B cell (primary cell): Measurements from ENCODE around the gene RING1. TPM values are rescaled to one million over a fixed set of nuclear protein-coding genes. Genes with fewer than 3 reads are reported as not detected.
A peak's percentile ranks its signal among the peaks of the same experiment; 100 is the strongest.

Experiments
- ATAC-seq: fragments of 200-7000 bp; cut with Tn5 transposase; one replicate; pipeline ENCODE4 v1.10.0; 2021; ENCODE audit warnings: low read depth, mild to moderate bottlenecking, moderate number of reproducible peaks, moderate library complexity
- CTCF ChIA-PET: fragments of 350-600 bp; sonication (Branson Sonifier 250); formaldehyde crosslinking; loops from one replicate; lab custom pipeline; 2021; ENCODE audit warnings: antibody characterized with exemption, inconsistent platforms; lab: Charles Lee
- POLR2A ChIA-PET: fragments of 350-600 bp; sonication (Branson Sonifier 250); formaldehyde crosslinking; loops from one replicate; lab custom pipeline; 2021; ENCODE audit warnings: antibody characterized with exemption; lab: Charles Lee
- DNase-seq: peaks from one replicate; pipeline ENCODE4 v3.0.0; 2013
- H2AFZ ChIP-seq: 2 replicates; pipeline ENCODE4 v1.6.1; 2012; ENCODE audit warnings: mild to moderate bottlenecking, low read depth, low read length; ENCODE audit not compliant: insufficient read depth, poor library complexity, severe bottlenecking
- H3K27ac ChIP-seq, 2 donors: 1 replicate in 1 of 2; 2 replicates in 1 of 2; pipeline ENCODE4 v1.5.1; 2012 to 2013; ENCODE audit warnings: low read length in 2 of 2, mild to moderate bottlenecking in 2 of 2, moderate library complexity in 1 of 2
- H3K27me3 ChIP-seq, 4 experiments: fragments of 200-600 bp in 1 of 4; sonication (generic) in 1 of 4; replicated peaks in 1 of 4; 1 replicate in 2 of 4; 2 replicates in 2 of 4; pipeline versions ENCODE4 v1.6.1 to v1.7.0; 2013 to 2016; ENCODE audit warnings: low read length in 3 of 4, mild to moderate bottlenecking in 2 of 4, mixed read lengths in 1 of 4, moderate library complexity in 1 of 4; ENCODE audit not compliant: insufficient read depth in 4 of 4, control insufficient read depth in 3 of 4; ENCODE audit errors: control extremely low read depth in 1 of 4
- H3K36me3 ChIP-seq, 2 experiments: replicated peaks in 1 of 2; 1 replicate in 1 of 2; 2 replicates in 1 of 2; pipeline versions ENCODE4 v1.6.1 to v1.7.1; 2013; ENCODE audit warnings: low read length in 1 of 2; ENCODE audit not compliant: insufficient read depth in 2 of 2, control insufficient read depth in 1 of 2; ENCODE audit errors: control extremely low read depth in 1 of 2, extremely low read depth in 1 of 2
- H3K4me1 ChIP-seq, 2 donors: fragments of 200-600 bp in 1 of 2; sonication (generic) in 1 of 2; 1 replicate in 1 of 2; 2 replicates in 1 of 2; pipeline versions ENCODE4 v1.5.1 to v1.6.1; 2013 to 2017; ENCODE audit warnings: low read length in 2 of 2; ENCODE audit not compliant: control insufficient read depth in 2 of 2, insufficient read depth in 2 of 2
- H3K4me2 ChIP-seq: replicated peaks from 2 replicates; pipeline ENCODE3; 2012; ENCODE audit warnings: mild to moderate bottlenecking, low read depth, low read length; ENCODE audit not compliant: poor library complexity, severe bottlenecking
- H3K4me3 ChIP-seq, 5 experiments: fragments of 200-600 bp in 1 of 5; sonication (generic) in 1 of 5; 1 replicate in 3 of 5; 2 replicates in 2 of 5; pipeline versions ENCODE4 v1.5.1 to v1.7.0; 2011 to 2016; ENCODE audit warnings: low read length in 4 of 5, mild to moderate bottlenecking in 4 of 5, low read depth in 2 of 5, control low read depth in 1 of 5, moderate library complexity in 1 of 5; ENCODE audit not compliant: insufficient read depth in 1 of 5; ENCODE audit errors: control extremely low read depth in 1 of 5, extremely low read depth in 1 of 5
- H3K79me2 ChIP-seq: fragments of 200-600 bp; sonication (generic); one replicate; pipeline ENCODE4 v1.6.0; 2016; ENCODE audit warnings: low read length; ENCODE audit not compliant: control insufficient read depth, insufficient read depth
- H3K9ac ChIP-seq: fragments of 200-600 bp; sonication (generic); 2 replicates; pipeline ENCODE4 v1.6.1; 2017; ENCODE audit warnings: mild to moderate bottlenecking, low read length, moderate library complexity
- H3K9me3 ChIP-seq, 3 donors: one replicate each; pipeline versions ENCODE4 v1.6.1 to v1.7.1; 2013; ENCODE audit warnings: low read length in 2 of 3; ENCODE audit not compliant: control insufficient read depth in 2 of 3, insufficient read depth in 1 of 3; ENCODE audit errors: control extremely low read depth in 1 of 3
- H4K20me1 ChIP-seq: 2 replicates; pipeline ENCODE4 v1.6.0; 2012; ENCODE audit warnings: mild to moderate bottlenecking, low read length; ENCODE audit not compliant: insufficient read depth, control insufficient read depth, poor library complexity, severe bottlenecking
- H3K27ac Mint-ChIP-seq: one replicate; pipeline ENCODE4 v1.8.0; 2021; ENCODE audit warnings: mixed read lengths
- H3K27me3 Mint-ChIP-seq: one replicate; pipeline ENCODE4 v1.8.0; 2021; ENCODE audit warnings: mixed read lengths
- H3K4me1 Mint-ChIP-seq: one replicate; pipeline ENCODE4 v1.8.0; 2021; ENCODE audit warnings: mixed read lengths
- H3K4me3 Mint-ChIP-seq: one replicate; pipeline ENCODE4 v1.8.0; 2021; ENCODE audit warnings: mixed read lengths
- H3K9me3 Mint-ChIP-seq: one replicate; pipeline ENCODE4 v1.8.0; 2022; ENCODE audit warnings: mixed read lengths; ENCODE audit not compliant: insufficient read depth
- CTCF ChIP-seq: fragments of 200-600 bp; IDR thresholded peaks from one replicate; pipeline ENCODE4 v1.8.0; 2022; ENCODE audit warnings: antibody characterized with exemption, mild to moderate bottlenecking
- EZH2 ChIP-seq: IDR thresholded peaks from 2 replicates; pipeline ENCODE4 v1.6.1; 2012; ENCODE audit warnings: borderline replicate concordance, low read depth, mild to moderate bottlenecking, moderate library complexity, low read length; ENCODE audit not compliant: insufficient read depth, poor library complexity, severe bottlenecking
- WGBS: methylation state at CpG from one replicate; pipeline ENCODE4 v1.1.5; 2013; ENCODE audit warnings: missing lambda C conversion rate; ENCODE audit not compliant: insufficient coverage; 5-methylcytosine and 5-hydroxymethylcytosine counted together
- intact Hi-C: fragments of 100-400 bp; cut with micrococcal nuclease; formaldehyde crosslinking; loops from one replicate; pipeline ENCODE4 v1.10.0; 2022
- polyA plus RNA-seq: library from polyadenylated mRNA; depleted of rRNA; stranded (reverse); fragments of >200 nt; gene quantifications from 2 replicates; pipeline ENCODE4 v1.2.3, GENCODE V29; 2012
- total RNA-seq, 2 donors: library from RNA; stranded (reverse); fragments of 120-200 nt in 1 of 2; gene quantifications; 1 replicate in 1 of 2; 2 replicates in 1 of 2; pipeline versions ENCODE4 v1.2.3 to v1.2.4, GENCODE V29; 2013 to 2022

RING1 gene
- total and polyA plus RNA-seq, 2 donors (not counting 1 experiment from before 2014, with no cell fraction given), result 37.1 to 44.2 TPM

GRCh38 chr6:33192671-33193602, 15.4 kb upstream of the RING1 start:
- H3K27ac Mint-ChIP-seq, result peak overlapping the region; percentile 53
- peak overlapping the region; percentile 90 for H3K4me3 Mint-ChIP-seq
- TF ChIP-seq CTCF (no peak), EZH2 (no peak)
- DNase-seq (peak; percentile 65), ATAC-seq (peak; percentile 52)
- 1% methylated on average over 37 of the region's 72 CpGs for WGBS
- peaks cover 9% of the 10 kb centered on the region for H4K20me1 ChIP-seq
- no peaks in the 10 kb centered on the region for H3K9me3 Mint-ChIP-seq
- peaks cover 0 to 37% of the 10 kb centered on the region in 2 experiments for H3K36me3 ChIP-seq
- H3K4me1 ChIP-seq, result peaks cover 21 to 28% of the 10 kb centered on the region in 2 donors
- POLR2A ChIA-PET, result interaction anchor here (0.6 kb wide), 1 partner anchor 57 kb away, joined by 3 read pairs; no protein-coding TSS in a partner anchor
- intact Hi-C loops, result loop anchor here (2.0 kb wide), 1 partner anchor 16 kb away; the partner anchor contains the start of gene RING1
- CTCF ChIA-PET, result interaction anchor here (1.0 kb wide), 1 partner anchor 72 kb away, joined by 3 read pairs; no protein-coding TSS in a partner anchor
- peaks cover 4% of the 10 kb centered on the region for H3K79me2 ChIP-seq
- peaks cover 29% of the 10 kb centered on the region for H3K4me1 Mint-ChIP-seq
- H3K9ac ChIP-seq, result peak overlapping the region; percentile 67
- peak overlapping the region; percentile 60 for H2AFZ ChIP-seq
- H3K4me2 ChIP-seq, result peak overlapping the region; percentile 98
- peak overlapping the region in 4 of 5 experiments; percentile 40 to 60 (median 50) for H3K4me3 ChIP-seq
- H3K27ac ChIP-seq, result no peak overlapping the region
- peaks cover 0 to 42% (median 15%) of the 10 kb centered on the region in 4 experiments for H3K27me3 ChIP-seq
- peaks cover 0 to 8% (median 0%) of the 10 kb centered on the region in 3 donors for H3K9me3 ChIP-seq
- H3K27me3 Mint-ChIP-seq, result peaks cover 22% of the 10 kb centered on the region
